Panc1 (cell line): ENCODE measurements around the gene NFATC1. TPM values are rescaled to one million over a fixed set of nuclear protein-coding genes. Genes with fewer than 3 reads are reported as not detected.

Experiments used
- ATAC-seq: fragments of 200-7000 bp; cut with Tn5 transposase; 2 replicates; pipeline ENCODE4 v1.9.1; 2020; ENCODE audit warnings: mild to moderate bottlenecking, moderate library complexity
- BruUV-seq: library from RNA; stranded (reverse); fragments of 400-500 nt; replicated peaks from 2 replicates; lab custom pipeline; 2021; lab: Mats Ljungman, UMichigan
- CTCF ChIA-PET: fragments of 300-600 bp; sonication (Branson Sonifier 250); formaldehyde crosslinking; loops from one replicate; lab custom pipeline; 2022; ENCODE audit warnings: antibody characterized with exemption; lab: Charles Lee
- POLR2A ChIA-PET: fragments of 300-600 bp; sonication (Branson Sonifier 250); formaldehyde crosslinking; loops from one replicate; lab custom pipeline; 2022; ENCODE audit warnings: antibody characterized with exemption; lab: Charles Lee
- DNase-seq: peaks from one replicate; pipeline ENCODE4 v3.0.0-alpha.2; 2010; ENCODE audit warnings: low read depth, low spot score
- H3K27ac ChIP-seq: 2 replicates; pipeline ENCODE4 v1.5.1; 2011; ENCODE audit warnings: mild to moderate bottlenecking, low read length, inconsistent platforms
- H3K27me3 ChIP-seq: fragments of 200-500 bp; sonication (Bioruptor generic); 2 replicates; pipeline ENCODE4 v1.6.0; 2014; ENCODE audit warnings: low read length, inconsistent platforms; ENCODE audit not compliant: control insufficient read depth, insufficient read depth
- H3K36me3 ChIP-seq: fragments of 200-500 bp; sonication (Bioruptor generic); 2 replicates; pipeline ENCODE4 v1.5.1; 2014; ENCODE audit warnings: inconsistent platforms, mild to moderate bottlenecking, low read length, moderate library complexity; ENCODE audit not compliant: control insufficient read depth, insufficient read depth
- H3K4me1 ChIP-seq: 2 replicates; pipeline ENCODE4 v1.5.1; 2011; ENCODE audit warnings: inconsistent platforms, mild to moderate bottlenecking, low read length, moderate library complexity; ENCODE audit not compliant: control insufficient read depth, insufficient read depth
- H3K4me3 ChIP-seq, 2 experiments: 2 replicates each; pipeline ENCODE4 v1.5.1; 2011 to 2012; ENCODE audit warnings: low read depth in 2 of 2, low read length in 2 of 2, mild to moderate bottlenecking in 2 of 2, inconsistent platforms in 1 of 2, moderate library complexity in 1 of 2
- H3K9me3 ChIP-seq: fragments of 200-500 bp; sonication (Bioruptor generic); 2 replicates; pipeline ENCODE4 v1.5.1; 2014; ENCODE audit warnings: low read depth, mild to moderate bottlenecking, inconsistent platforms, low read length, moderate library complexity; ENCODE audit not compliant: control insufficient read depth, insufficient read depth
- POLR2AphosphoS5 ChIP-seq: IDR thresholded peaks from 2 replicates; pipeline ENCODE4 v1.6.1; 2012; ENCODE audit warnings: mild to moderate bottlenecking, low read depth, low read length, moderate library complexity
- SIN3A ChIP-seq: IDR thresholded peaks from 2 replicates; pipeline ENCODE4 v1.6.1; 2012; ENCODE audit warnings: low read depth, mild to moderate bottlenecking, low read length, moderate library complexity, borderline replicate concordance; ENCODE audit not compliant: insufficient read depth
- TCF7L2 ChIP-seq: IDR thresholded peaks from 2 replicates; pipeline ENCODE4 v1.6.1; 2011; ENCODE audit warnings: mild to moderate bottlenecking, low read depth, low read length, inconsistent platforms
- in situ Hi-C: cut with HindIII; loops from 2 replicates; pipeline ENCODE4 v1.10.0; 2016; ENCODE audit warnings: low sequenced_read_pairs, low pct_unique_long_range_greater_than_20kb
- intact Hi-C: fragments of 100-400 bp; cut with micrococcal nuclease; formaldehyde crosslinking; loops from one replicate; pipeline ENCODE4 v1.10.0; 2022; ENCODE audit not compliant: unreplicated experiment
- total RNA-seq: library from RNA; stranded (reverse); gene quantifications from one replicate; pipeline ENCODE4 v1.2.1, GENCODE V29; 2021; ENCODE audit not compliant: unreplicated experiment
- TF ChIP-seq, protein P1 (sequence below): fragments of 450-650 bp; IDR thresholded peaks from 2 replicates; pipeline ENCODE4 v1.5.1; 2017; ENCODE audit warnings: mild to moderate bottlenecking
- TF ChIP-seq, protein P2 (sequence below), 2 experiments: IDR thresholded peaks; 2 replicates each; pipeline ENCODE4 v1.6.1; 2011 to 2012; ENCODE audit warnings: low read depth in 2 of 2, control low read depth in 1 of 2, low read length in 1 of 2, mild to moderate bottlenecking in 1 of 2, moderate library complexity in 1 of 2; ENCODE audit not compliant: insufficient read depth in 1 of 2

Gene NFATC1
- total RNA-seq, 1 experiment from 2014 or later: 30.8 TPM

GRCh38 chr18:79577451-79578395 is 182.0 kb downstream of the NFATC1 start:
- in situ Hi-C loops: no loop called here
- ChIA-PET CTCF (no interaction called here), POLR2A (no interaction called here)
- Histone ChIP-seq H3K27ac (no peak overlapping the region), H3K4me1 (no peaks in the 10 kb centered on the region), H3K36me3 (no peaks in the 10 kb centered on the region), H3K4me3 (no peak overlapping the region), H3K27me3 (no peaks in the 10 kb centered on the region), H3K9me3 (peaks cover 8% of the 10 kb centered on the region; the same call in 1 of the 2 replicates)
- ATAC-seq (peak; percentile 53), DNase-seq (no peak)
- TF ChIP-seq POLR2AphosphoS5: no peak
- TF ChIP-seq TCF7L2: no peak
- TF ChIP-seq, protein P1, sequence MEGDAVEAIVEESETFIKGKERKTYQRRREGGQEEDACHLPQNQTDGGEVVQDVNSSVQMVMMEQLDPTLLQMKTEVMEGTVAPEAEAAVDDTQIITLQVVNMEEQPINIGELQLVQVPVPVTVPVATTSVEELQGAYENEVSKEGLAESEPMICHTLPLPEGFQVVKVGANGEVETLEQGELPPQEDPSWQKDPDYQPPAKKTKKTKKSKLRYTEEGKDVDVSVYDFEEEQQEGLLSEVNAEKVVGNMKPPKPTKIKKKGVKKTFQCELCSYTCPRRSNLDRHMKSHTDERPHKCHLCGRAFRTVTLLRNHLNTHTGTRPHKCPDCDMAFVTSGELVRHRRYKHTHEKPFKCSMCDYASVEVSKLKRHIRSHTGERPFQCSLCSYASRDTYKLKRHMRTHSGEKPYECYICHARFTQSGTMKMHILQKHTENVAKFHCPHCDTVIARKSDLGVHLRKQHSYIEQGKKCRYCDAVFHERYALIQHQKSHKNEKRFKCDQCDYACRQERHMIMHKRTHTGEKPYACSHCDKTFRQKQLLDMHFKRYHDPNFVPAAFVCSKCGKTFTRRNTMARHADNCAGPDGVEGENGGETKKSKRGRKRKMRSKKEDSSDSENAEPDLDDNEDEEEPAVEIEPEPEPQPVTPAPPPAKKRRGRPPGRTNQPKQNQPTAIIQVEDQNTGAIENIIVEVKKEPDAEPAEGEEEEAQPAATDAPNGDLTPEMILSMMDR: no peak
- TF ChIP-seq, protein P2, sequence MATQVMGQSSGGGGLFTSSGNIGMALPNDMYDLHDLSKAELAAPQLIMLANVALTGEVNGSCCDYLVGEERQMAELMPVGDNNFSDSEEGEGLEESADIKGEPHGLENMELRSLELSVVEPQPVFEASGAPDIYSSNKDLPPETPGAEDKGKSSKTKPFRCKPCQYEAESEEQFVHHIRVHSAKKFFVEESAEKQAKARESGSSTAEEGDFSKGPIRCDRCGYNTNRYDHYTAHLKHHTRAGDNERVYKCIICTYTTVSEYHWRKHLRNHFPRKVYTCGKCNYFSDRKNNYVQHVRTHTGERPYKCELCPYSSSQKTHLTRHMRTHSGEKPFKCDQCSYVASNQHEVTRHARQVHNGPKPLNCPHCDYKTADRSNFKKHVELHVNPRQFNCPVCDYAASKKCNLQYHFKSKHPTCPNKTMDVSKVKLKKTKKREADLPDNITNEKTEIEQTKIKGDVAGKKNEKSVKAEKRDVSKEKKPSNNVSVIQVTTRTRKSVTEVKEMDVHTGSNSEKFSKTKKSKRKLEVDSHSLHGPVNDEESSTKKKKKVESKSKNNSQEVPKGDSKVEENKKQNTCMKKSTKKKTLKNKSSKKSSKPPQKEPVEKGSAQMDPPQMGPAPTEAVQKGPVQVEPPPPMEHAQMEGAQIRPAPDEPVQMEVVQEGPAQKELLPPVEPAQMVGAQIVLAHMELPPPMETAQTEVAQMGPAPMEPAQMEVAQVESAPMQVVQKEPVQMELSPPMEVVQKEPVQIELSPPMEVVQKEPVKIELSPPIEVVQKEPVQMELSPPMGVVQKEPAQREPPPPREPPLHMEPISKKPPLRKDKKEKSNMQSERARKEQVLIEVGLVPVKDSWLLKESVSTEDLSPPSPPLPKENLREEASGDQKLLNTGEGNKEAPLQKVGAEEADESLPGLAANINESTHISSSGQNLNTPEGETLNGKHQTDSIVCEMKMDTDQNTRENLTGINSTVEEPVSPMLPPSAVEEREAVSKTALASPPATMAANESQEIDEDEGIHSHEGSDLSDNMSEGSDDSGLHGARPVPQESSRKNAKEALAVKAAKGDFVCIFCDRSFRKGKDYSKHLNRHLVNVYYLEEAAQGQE (IDR thresholded peaks at IDR 0.05; ENCODE audit: insufficient read depth in 1 of 2, low read depth in 2 of 2, low read length in 1 of 2): no peak
- no peak for TF ChIP-seq SIN3A
- intact Hi-C loops: no loop called here
- no TSS peak for BruUV-seq

- CTCF ChIA-PET: no interaction called here
- POLR2A ChIA-PET: no interaction called here
- no peaks in the 10 kb centered on the region for H3K27me3 ChIP-seq
Measured at GRCh38 chr18:79578396-79579260, 182.9 kb downstream of the NFATC1 start.

More at GRCh38 chr18:79578396-79579260, 182.9 kb downstream of the NFATC1 start:
- ATAC-seq: peak; percentile 25
- BruUV-seq: no TSS peak
- Histone ChIP-seq H3K4me1 (no peaks in the 10 kb centered on the region), H3K36me3 (no peaks in the 10 kb centered on the region), H3K27ac (no peak overlapping the region), H3K4me3 (no peak overlapping the region), H3K9me3 (no peaks in the 10 kb centered on the region; the same call in 1 of the 2 replicates)
- no peak for TF ChIP-seq TCF7L2
- TF ChIP-seq, protein P1: no peak
- no peak for TF ChIP-seq SIN3A
- TF ChIP-seq, protein P2 (IDR thresholded peaks at IDR 0.05; ENCODE audit: insufficient read depth in 1 of 2, low read depth in 2 of 2, low read length in 1 of 2): no peak
- no peak for TF ChIP-seq POLR2AphosphoS5
- no peak for DNase-seq
- in situ Hi-C loops: no loop called here
- intact Hi-C loops: no loop called here
